Activated CD8-positive, alpha-beta T cell treated with anti-CD3 and anti-CD28 coated beads for 36 hours (primary cell): Measurements from ENCODE around the gene AIMP1. TPM values are rescaled to one million over a fixed set of nuclear protein-coding genes. Genes with fewer than 3 reads are reported as not detected.

Experiments
- ATAC-seq: fragments of 200-7000 bp; cut with Tn5 transposase; one replicate; pipeline ENCODE4 v1.10.0; 2021; ENCODE audit warnings: mild to moderate bottlenecking, moderate library complexity
- CTCF ChIA-PET: fragments of 350-600 bp; sonication (Branson Sonifier 250); formaldehyde crosslinking; loops from one replicate; lab custom pipeline; 2021; ENCODE audit warnings: antibody characterized with exemption; lab: Charles Lee
- POLR2A ChIA-PET: fragments of 350-600 bp; sonication (Branson Sonifier 250); formaldehyde crosslinking; loops from one replicate; lab custom pipeline; 2021; ENCODE audit warnings: antibody characterized with exemption; lab: Charles Lee
- DNase-seq: peaks from one replicate; pipeline ENCODE4 v3.0.0-alpha.2; 2020
- H3K27ac Mint-ChIP-seq: one replicate; pipeline ENCODE4 v1.8.0; 2021; ENCODE audit warnings: mild to moderate bottlenecking, mixed read lengths
- H3K27me3 Mint-ChIP-seq: one replicate; pipeline ENCODE4 v1.8.0; 2021; ENCODE audit warnings: mixed read lengths
- H3K36me3 Mint-ChIP-seq: one replicate; pipeline ENCODE4 v1.8.0; 2021; ENCODE audit warnings: low read depth, mixed read lengths
- H3K4me1 Mint-ChIP-seq: one replicate; pipeline ENCODE4 v1.8.0; 2021; ENCODE audit warnings: low read depth, mixed read lengths
- H3K4me3 Mint-ChIP-seq: one replicate; pipeline ENCODE4 v1.8.0; 2021; ENCODE audit warnings: mild to moderate bottlenecking, moderate library complexity, mixed read lengths
- H3K9me3 Mint-ChIP-seq: one replicate; pipeline ENCODE4 v1.8.0; 2021; ENCODE audit warnings: mixed read lengths
- CTCF ChIP-seq: fragments of 200-600 bp; IDR thresholded peaks from one replicate; pipeline ENCODE4 v1.8.0; 2022; ENCODE audit warnings: antibody characterized with exemption, mild to moderate bottlenecking
- intact Hi-C: fragments of 100-400 bp; cut with micrococcal nuclease; formaldehyde crosslinking; loops from one replicate; pipeline ENCODE4 v1.10.0; 2022
- total RNA-seq, 2 experiments: library from RNA; stranded (reverse); gene quantifications; one replicate each; pipeline ENCODE4 v1.2.3, GENCODE V29; 2021

The AIMP1 gene
- total RNA-seq, 2 experiments from 2014 or later = 73.4 to 74.0 TPM

- peaks cover 81% of the 10 kb centered on the region for H3K36me3 Mint-ChIP-seq
- H3K4me3 Mint-ChIP-seq = no peak overlapping the region
- H3K9me3 Mint-ChIP-seq = peaks cover 20% of the 10 kb centered on the region
- ChIA-PET CTCF (no interaction called here), POLR2A (interaction anchor here (0.6 to 0.7 kb wide), 2 partner anchors 85 to 1397 kb away, joined by 3 to 4 read pairs; no protein-coding TSS in a partner anchor)
- intact Hi-C loops = no loop called here
- H3K27ac Mint-ChIP-seq = no peak overlapping the region
- H3K4me1 Mint-ChIP-seq = peaks cover 37% of the 10 kb centered on the region
- no peak for ATAC-seq
- no peak for TF ChIP-seq CTCF
- DNase-seq = no peak
- H3K27me3 Mint-ChIP-seq = no peaks in the 10 kb centered on the region
Observed at GRCh38 chr4:106336618-106337017, 20.3 kb downstream of the AIMP1 start.

GRCh38 chr4:106337916-106338315 is 21.6 kb downstream of the AIMP1 start:
- Mint-ChIP-seq H3K27ac (no peak overlapping the region), H3K4me1 (peaks cover 43% of the 10 kb centered on the region), H3K27me3 (no peaks in the 10 kb centered on the region), H3K4me3 (no peak overlapping the region), H3K9me3 (peaks cover 20% of the 10 kb centered on the region), H3K36me3 (peaks cover 83% of the 10 kb centered on the region)
- DNase-seq (no peak), ATAC-seq (no peak)
- CTCF ChIA-PET = interaction anchor here (1.1 kb wide), 1 partner anchor 72 kb away, joined by 3 read pairs; no protein-coding TSS in a partner anchor
- no peak for TF ChIP-seq CTCF
- POLR2A ChIA-PET = interaction anchor here (0.6 kb wide), 1 partner anchor 10 kb away, joined by 3 read pairs; no protein-coding TSS in a partner anchor
- intact Hi-C loops = no loop called here

- H3K36me3 Mint-ChIP-seq = peaks cover 82% of the 10 kb centered on the region
- no peak for DNase-seq
Observed at GRCh38 chr4:106338671-106339070, 22.3 kb downstream of the AIMP1 start.

GRCh38 chr4:106339431-106339830 is 23.1 kb downstream of the AIMP1 start:
- ATAC-seq (no peak), DNase-seq (no peak)
- H3K27ac Mint-ChIP-seq = no peak overlapping the region
- peaks cover 20% of the 10 kb centered on the region for H3K9me3 Mint-ChIP-seq
- peaks cover 80% of the 10 kb centered on the region for H3K36me3 Mint-ChIP-seq
- H3K4me3 Mint-ChIP-seq = no peak overlapping the region
- intact Hi-C loops = no loop called here
- TF ChIP-seq CTCF = no peak
- CTCF ChIA-PET = no interaction called here
- POLR2A ChIA-PET = no interaction called here
- no peaks in the 10 kb centered on the region for H3K27me3 Mint-ChIP-seq
- H3K4me1 Mint-ChIP-seq = peaks cover 49% of the 10 kb centered on the region

More at GRCh38 chr4:106338671-106339070, 22.3 kb downstream of the AIMP1 start:
- Mint-ChIP-seq H3K27me3 (no peaks in the 10 kb centered on the region), H3K4me3 (no peak overlapping the region), H3K4me1 (peaks cover 47% of the 10 kb centered on the region), H3K27ac (no peak overlapping the region), H3K9me3 (peaks cover 20% of the 10 kb centered on the region)
- intact Hi-C loops = no loop called here
- POLR2A ChIA-PET = no interaction called here
- TF ChIP-seq CTCF = no peak
- CTCF ChIA-PET = interaction anchor here (1.1 kb wide), 1 partner anchor 72 kb away, joined by 3 read pairs; no protein-coding TSS in a partner anchor
- ATAC-seq = no peak

- Mint-ChIP-seq H3K36me3 (peaks cover 73% of the 10 kb centered on the region), H3K9me3 (peaks cover 20% of the 10 kb centered on the region), H3K27ac (no peak overlapping the region), H3K27me3 (no peaks in the 10 kb centered on the region), H3K4me1 (peaks cover 53% of the 10 kb centered on the region), H3K4me3 (no peak overlapping the region)
- no peak for TF ChIP-seq CTCF
- ChIA-PET CTCF (no interaction called here), POLR2A (no interaction called here)
- intact Hi-C loops = no loop called here
- ATAC-seq (no peak), DNase-seq (no peak)
Observed at GRCh38 chr4:106340774-106341173, 24.4 kb downstream of the AIMP1 start.
